HCT116 (cell line): ENCODE measurements around the gene TPRX1.

ENCODE experiments used
- CTCF ChIP-seq, 3 experiments: fragments of 200-600 bp in 1 of 3; sonication (generic) in 1 of 3; IDR thresholded peaks in 2 of 3; conservative IDR thresholded peaks in 1 of 3; 2 replicates each; pipeline ENCODE4 v1.5.1; 2012 to 2017; ENCODE audit warnings: low read depth in 2 of 3, low read length in 2 of 3, antibody characterized with exemption in 1 of 3, borderline replicate concordance in 1 of 3, control low read depth in 1 of 3, mild to moderate bottlenecking in 1 of 3, mixed read lengths in 1 of 3, mixed run types in 1 of 3, moderate library complexity in 1 of 3; ENCODE audit not compliant: insufficient read depth in 1 of 3
- EGR1 ChIP-seq: IDR thresholded peaks from 2 replicates; pipeline ENCODE4 v1.6.1; 2012; ENCODE audit warnings: low read depth
- POLR2A ChIP-seq: IDR thresholded peaks from 2 replicates; pipeline ENCODE4 v1.7.0; 2011; ENCODE audit warnings: borderline replicate concordance; ENCODE audit not compliant: insufficient read depth, insufficient read length; ENCODE audit errors: extremely low read depth

DNA sequence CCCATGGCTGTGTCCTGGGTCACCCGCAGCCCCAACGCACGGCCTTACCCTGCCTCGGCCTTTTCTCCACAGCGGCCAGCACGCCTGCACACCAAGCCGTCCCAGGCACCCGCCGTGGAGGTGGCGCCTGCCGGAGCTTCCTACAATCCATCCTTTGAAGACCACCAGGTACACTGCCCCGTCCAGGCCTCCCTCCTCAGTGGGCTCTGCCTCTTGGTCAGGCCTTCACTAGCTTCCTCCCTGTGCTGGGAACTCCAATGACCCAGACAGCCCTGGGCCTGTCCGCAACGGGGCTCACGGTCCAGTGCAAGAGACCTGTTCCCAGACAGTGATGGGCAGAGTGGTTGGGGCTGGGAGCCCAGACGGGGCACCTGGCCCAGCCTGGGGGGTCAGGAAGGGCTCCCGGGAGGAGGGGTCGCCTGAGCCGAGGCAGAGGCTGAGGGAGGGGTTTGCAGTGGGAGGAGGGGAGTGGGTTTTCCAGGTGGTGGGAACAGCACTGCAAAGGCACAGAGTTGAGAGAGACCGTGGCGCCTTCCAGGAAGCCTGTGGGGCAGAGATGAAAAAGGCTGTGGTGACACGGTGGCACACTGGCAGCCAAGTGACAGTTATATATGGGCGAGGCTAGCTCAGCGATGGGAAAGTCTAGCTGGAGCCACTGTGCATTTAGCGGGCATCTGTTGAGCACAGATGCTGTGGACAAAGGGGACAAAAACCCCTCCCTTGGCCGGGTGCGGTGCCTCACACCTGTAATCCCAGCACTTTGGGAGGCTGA, 51.7 kb downstream of the TPRX1 start:
- TF ChIP-seq POLR2A (no peak), EGR1 (no peak), CTCF (IDR thresholded peaks at IDR 0.05 in 2 of 3, conservative IDR thresholded peaks at IDR 0.05 in 1 of 3; ENCODE audit: borderline replicate concordance in 1 of 3, insufficient read depth in 1 of 3, low read depth in 2 of 3, low read length in 2 of 3) (no peak)
